ENCODE results near the gene FBXO17. TPM values are rescaled to one million over a fixed set of nuclear protein-coding genes. Genes with fewer than 3 reads are reported as not detected.

The FBXO17 gene
- total RNA-seq, 1 donor from 2014 or later = 77.3 TPM

- Mint-ChIP-seq H3K27ac (peak overlapping the region; percentile 21), H3K36me3 (peaks cover 23% of the 10 kb centered on the region), H3K4me1 (peaks cover 17% of the 10 kb centered on the region), H3K27me3 (ENCODE audit: low read depth) (no peaks in the 10 kb centered on the region), H3K4me3 (no peak overlapping the region), H3K9me3 (no peaks in the 10 kb centered on the region)
- no peak for TF ChIP-seq CTCF (IDR thresholded peaks at IDR 0.05; ENCODE audit: unreplicated experiment)
- DNase-seq (ENCODE audit: low spot score in 2 of 2, unreplicated experiment in 2 of 2) = no peak
Measured at GRCh38 chr19:38928391-38929001, 47.0 kb downstream of the FBXO17 start.

- H3K27me3 Mint-ChIP-seq (ENCODE audit: low read depth) = no peaks in the 10 kb centered on the region
Measured at GRCh38 chr19:38924388-38924787, 51.2 kb downstream of the FBXO17 start.

GRCh38 chr19:38922482-38922881 is 53.1 kb downstream of the FBXO17 start:
- no peaks in the 10 kb centered on the region for H3K4me1 Mint-ChIP-seq
- H3K4me3 Mint-ChIP-seq = no peak overlapping the region
- no peaks in the 10 kb centered on the region for H3K9me3 Mint-ChIP-seq
- TF ChIP-seq CTCF (IDR thresholded peaks at IDR 0.05; ENCODE audit: unreplicated experiment) = no peak
- no peaks in the 10 kb centered on the region for H3K27me3 Mint-ChIP-seq (ENCODE audit: low read depth)
- DNase-seq (ENCODE audit: low spot score in 2 of 2, unreplicated experiment in 2 of 2) = no peak
- H3K36me3 Mint-ChIP-seq = peaks cover 25% of the 10 kb centered on the region
- no peak overlapping the region for H3K27ac Mint-ChIP-seq

More at GRCh38 chr19:38924388-38924787, 51.2 kb downstream of the FBXO17 start:
- no peak for TF ChIP-seq CTCF (IDR thresholded peaks at IDR 0.05; ENCODE audit: unreplicated experiment)
- Mint-ChIP-seq H3K4me3 (no peak overlapping the region), H3K9me3 (no peaks in the 10 kb centered on the region), H3K27ac (no peak overlapping the region), H3K4me1 (peaks cover under 1% of the 10 kb centered on the region), H3K36me3 (peaks cover 27% of the 10 kb centered on the region)
- no peak for DNase-seq (ENCODE audit: low spot score in 2 of 2, unreplicated experiment in 2 of 2)

- Mint-ChIP-seq H3K27me3 (ENCODE audit: low read depth) (no peaks in the 10 kb centered on the region), H3K9me3 (no peaks in the 10 kb centered on the region), H3K27ac (no peak overlapping the region), H3K4me1 (no peaks in the 10 kb centered on the region), H3K4me3 (no peak overlapping the region), H3K36me3 (peaks cover 25% of the 10 kb centered on the region)
- TF ChIP-seq CTCF (IDR thresholded peaks at IDR 0.05; ENCODE audit: unreplicated experiment) = no peak
- DNase-seq (ENCODE audit: low spot score in 2 of 2, unreplicated experiment in 2 of 2) = no peak
Measured at GRCh38 chr19:38921420-38922274, 53.9 kb downstream of the FBXO17 start.

GRCh38 chr19:38920602-38921419 is 54.7 kb downstream of the FBXO17 start:
- peaks cover 25% of the 10 kb centered on the region for H3K36me3 Mint-ChIP-seq
- H3K9me3 Mint-ChIP-seq = no peaks in the 10 kb centered on the region
- H3K27me3 Mint-ChIP-seq (ENCODE audit: low read depth) = no peaks in the 10 kb centered on the region
- no peak overlapping the region for H3K4me3 Mint-ChIP-seq
- H3K4me1 Mint-ChIP-seq = no peaks in the 10 kb centered on the region
- no peak overlapping the region for H3K27ac Mint-ChIP-seq
- no peak for TF ChIP-seq CTCF (IDR thresholded peaks at IDR 0.05; ENCODE audit: unreplicated experiment)
- DNase-seq (ENCODE audit: low spot score in 2 of 2, unreplicated experiment in 2 of 2) = no peak

Data from mesothelial cell of epicardium (in vitro differentiated cells).